BLaER1 treated with 17β-estradiol and CSF1 and Interleukin-3, amounts not matched to agents 10 nM and 100 nM (cell line): ENCODE results near the gene ZNF700.

Source experiments
- H3K27ac ChIP-seq, 11 experiments: shearing (Covaris generic); formaldehyde crosslinking; 2 replicates each; pipeline ENCODE4 v1.8.1; 2022
- H3K27me3 ChIP-seq, 11 experiments: shearing (Covaris generic); formaldehyde crosslinking; 2 replicates each; pipeline ENCODE4 v1.8.1; 2022
- H3K36me3 ChIP-seq, 11 experiments: shearing (Covaris generic); formaldehyde crosslinking; 2 replicates each; pipeline ENCODE4 v1.8.1; 2022
- H3K4me1 ChIP-seq, 10 experiments: shearing (Covaris generic); formaldehyde crosslinking; 2 replicates each; pipeline ENCODE4 v1.8.1; 2022
- H3K4me2 ChIP-seq, 11 experiments: shearing (Covaris generic); formaldehyde crosslinking; 2 replicates each; pipeline ENCODE4 v1.8.1; 2022
- H3K4me3 ChIP-seq, 10 experiments: shearing (Covaris generic); formaldehyde crosslinking; 2 replicates each; pipeline ENCODE4 v1.8.1; 2022
- H3K9ac ChIP-seq, 11 experiments: shearing (Covaris generic); formaldehyde crosslinking; 2 replicates each; pipeline ENCODE4 v1.8.1; 2022
- H3K9me3 ChIP-seq, 11 experiments: shearing (Covaris generic); formaldehyde crosslinking; replicated peaks in 1 of 11; 2 replicates each; pipeline ENCODE4 v1.8.1; 2022
- H4K20me1 ChIP-seq, 11 experiments: shearing (Covaris generic); formaldehyde crosslinking; 2 replicates each; pipeline ENCODE4 v1.8.1; 2022
- Cebpa-rat ChIP-seq, 11 experiments: shearing (Covaris generic); IDR thresholded peaks; 2 replicates each; pipeline ENCODE4 v1.8.1; 2022

ZNF700 gene

DNA sequence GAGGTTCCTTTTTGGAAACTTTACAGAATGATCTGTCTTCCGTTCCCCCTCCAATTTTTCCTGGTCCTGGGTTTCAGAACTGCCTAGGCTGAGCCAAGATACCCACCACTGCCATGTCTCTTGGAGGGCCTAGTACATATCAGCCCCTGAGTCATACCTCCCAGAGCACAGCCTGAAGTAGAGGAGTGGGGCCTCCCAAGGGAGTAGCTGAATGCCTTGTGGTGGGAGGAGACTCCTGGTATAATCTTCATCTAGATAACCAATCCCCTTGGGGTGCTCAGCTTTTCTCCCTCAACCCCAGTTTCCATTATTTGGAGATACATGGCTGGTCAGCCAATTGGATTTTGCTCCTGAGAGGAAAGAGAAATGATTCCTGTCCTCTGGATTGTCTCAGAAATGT lies 70.3 kb downstream of the ZNF700 start:
- Histone ChIP-seq H3K27me3 (no peaks in the 10 kb centered on the region), H3K9ac (no peak overlapping the region), H3K27ac (no peak overlapping the region), H3K4me3 (peak overlapping the region in 2 of 10 experiments; percentile 30 to 36; a peak in 5 of 20 replicates), H4K20me1 (peaks cover 0 to 65% (median 22%) of the 10 kb centered on the region in 11 experiments; a peak in 14 of 22 replicates), H3K4me1 (peaks cover 12 to 37% (median 26%) of the 10 kb centered on the region in 10 experiments), H3K36me3 (peaks cover 84 to 99% (median 97%) of the 10 kb centered on the region in 11 experiments), H3K4me2 (peak overlapping the region in 5 of 11 experiments; percentile 10 to 24 (median 15); a peak in 2 of 22 replicates), H3K9me3 (peaks cover 76 to 100% (median 99%) of the 10 kb centered on the region in 11 experiments)
- TF ChIP-seq Cebpa-rat (IDR thresholded peaks at IDR 0.05): no peak
